CD8-positive, alpha-beta memory T cell (primary cell): Measurements from ENCODE around the gene ATAD1. TPM values are rescaled to one million over a fixed set of nuclear protein-coding genes. Genes with fewer than 3 reads are reported as not detected.

Experiments
- CTCF ChIA-PET: fragments of 350-600 bp; sonication (Branson Sonifier 250); formaldehyde crosslinking; loops from one replicate; lab custom pipeline; 2021; ENCODE audit warnings: antibody characterized with exemption; lab: Charles Lee
- POLR2A ChIA-PET: fragments of 350-600 bp; sonication (Branson Sonifier 250); formaldehyde crosslinking; loops from one replicate; lab custom pipeline; 2021; ENCODE audit warnings: antibody characterized with exemption; lab: Charles Lee
- DNase-seq, 5 donors: peaks; one replicate each; pipeline versions ENCODE4 v3.0.0 to v3.0.0-alpha.2; 2020 to 2022; ENCODE audit warnings: mixed read lengths in 1 of 5
- H3K27ac ChIP-seq: one replicate; pipeline ENCODE4 v1.7.0; 2013; ENCODE audit warnings: low read depth, mild to moderate bottlenecking, low read length, moderate library complexity
- H3K27me3 ChIP-seq: 2 replicates; pipeline ENCODE4 v1.7.0; 2013; ENCODE audit warnings: low read length, mild to moderate bottlenecking; ENCODE audit not compliant: insufficient read depth, poor library complexity, severe bottlenecking
- H3K36me3 ChIP-seq: 2 replicates; pipeline ENCODE4 v1.7.0; 2013; ENCODE audit warnings: mild to moderate bottlenecking, low read length, moderate library complexity; ENCODE audit not compliant: insufficient read depth
- H3K4me1 ChIP-seq: 2 replicates; pipeline ENCODE4 v1.7.0; 2013; ENCODE audit warnings: mild to moderate bottlenecking, low read length, moderate library complexity; ENCODE audit not compliant: insufficient read depth
- H3K4me3 ChIP-seq: 2 replicates; pipeline ENCODE4 v1.7.0; 2013; ENCODE audit warnings: mild to moderate bottlenecking, low read length
- H3K9me3 ChIP-seq: 2 replicates; pipeline ENCODE4 v1.7.0; 2013; ENCODE audit warnings: mild to moderate bottlenecking, low read length
- H3K27ac Mint-ChIP-seq, 8 donors: one replicate each; pipeline ENCODE4 v1.8.0; 2020 to 2021; ENCODE audit warnings: mixed read lengths in 8 of 8, mild to moderate bottlenecking in 6 of 8, inconsistent platforms in 3 of 8, moderate library complexity in 3 of 8
- H3K27me3 Mint-ChIP-seq, 2 donors: one replicate each; pipeline ENCODE4 v1.8.0; 2020 to 2021; ENCODE audit warnings: mixed read lengths in 2 of 2, mild to moderate bottlenecking in 1 of 2, moderate library complexity in 1 of 2
- H3K36me3 Mint-ChIP-seq, 3 donors: one replicate each; pipeline ENCODE4 v1.8.0; 2020 to 2021; ENCODE audit warnings: mixed read lengths in 3 of 3, inconsistent platforms in 1 of 3, mild to moderate bottlenecking in 1 of 3
- H3K4me1 Mint-ChIP-seq, 3 donors: one replicate each; pipeline ENCODE4 v1.8.0; 2020 to 2021; ENCODE audit warnings: mixed read lengths in 3 of 3, inconsistent platforms in 1 of 3, mild to moderate bottlenecking in 1 of 3
- H3K4me3 Mint-ChIP-seq, 7 donors: one replicate each; pipeline ENCODE4 v1.8.0; 2020 to 2021; ENCODE audit warnings: mixed read lengths in 7 of 7, mild to moderate bottlenecking in 6 of 7, moderate library complexity in 4 of 7, inconsistent platforms in 2 of 7
- H3K9me3 Mint-ChIP-seq, 5 donors: one replicate each; pipeline ENCODE4 v1.8.0; 2020 to 2022; ENCODE audit warnings: mixed read lengths in 5 of 5, mild to moderate bottlenecking in 3 of 5, moderate library complexity in 2 of 5, inconsistent platforms in 1 of 5
- polyA plus RNA-seq: library from polyadenylated mRNA; unstranded; fragments of 300-500 nt; fragmentation: Illumina TruSeq; gene quantifications from one replicate; pipeline ENCODE4 v1.2.3, GENCODE V29; 2021
- total RNA-seq, 2 experiments: library from RNA; stranded (reverse); gene quantifications; one replicate each; pipeline ENCODE4 v1.2.3, GENCODE V29; 2021

ATAD1 gene
- total and polyA plus RNA-seq, 3 experiments from 2014 or later = 47.2 to 62.3 (median 60.7) TPM

GRCh38 chr10:87702973-87703294 is 115.1 kb downstream of the ATAD1 start:
- ChIA-PET POLR2A (no interaction called here), CTCF (no interaction called here)
- Mint-ChIP-seq H3K27me3 (peaks cover 6 to 21% of the 10 kb centered on the region in 2 donors), H3K27ac (no peak overlapping the region), H3K36me3 (no peaks in the 10 kb centered on the region), H3K4me3 (no peak overlapping the region), H3K9me3 (no peaks in the 10 kb centered on the region), H3K4me1 (no peaks in the 10 kb centered on the region)
- Histone ChIP-seq H3K9me3 (no peaks in the 10 kb centered on the region), H3K4me1 (no peaks in the 10 kb centered on the region), H3K4me3 (no peak overlapping the region), H3K27me3 (peaks cover 2% of the 10 kb centered on the region), H3K27ac (no peak overlapping the region), H3K36me3 (no peaks in the 10 kb centered on the region)
- no peak for DNase-seq

DNA sequence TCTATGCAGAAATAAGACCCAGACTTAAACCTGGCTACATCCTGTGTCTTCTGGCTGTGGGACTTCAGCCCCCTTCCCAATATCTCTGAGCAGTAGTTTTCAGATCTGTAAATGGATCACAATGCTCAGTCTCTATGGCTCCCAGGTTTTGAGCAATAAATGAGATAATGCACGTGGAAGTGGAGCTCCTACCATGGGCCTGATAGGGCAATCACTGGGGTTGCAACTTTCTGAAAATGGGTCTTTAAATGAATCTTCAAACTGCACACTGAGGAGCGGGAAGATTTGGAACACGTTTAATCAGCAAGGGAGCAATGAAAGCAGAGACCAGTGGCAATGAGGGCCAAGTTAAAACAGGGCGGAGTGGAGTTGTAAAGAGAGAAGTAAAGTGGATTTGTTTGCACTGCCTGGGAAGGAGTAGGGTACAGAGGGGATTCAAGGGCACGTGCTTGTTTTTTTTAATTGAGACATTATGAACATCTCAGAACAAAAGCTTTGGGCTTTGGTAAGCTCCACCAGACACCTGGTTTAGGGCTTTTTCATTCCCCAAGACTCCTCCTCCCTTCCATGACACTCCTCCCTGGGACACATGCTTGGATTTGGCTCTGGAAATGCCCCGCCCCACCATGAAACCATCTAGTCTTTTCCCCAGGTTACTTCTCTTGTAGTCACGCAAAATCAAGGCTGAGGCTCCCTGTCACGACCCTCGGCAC is 115.6 kb downstream of the ATAD1 start:
- H3K27ac ChIP-seq = no peak overlapping the region
- H3K4me3 Mint-ChIP-seq = no peak overlapping the region
- H3K4me3 ChIP-seq = no peak overlapping the region
- POLR2A ChIA-PET = no interaction called here
- no peaks in the 10 kb centered on the region for H3K9me3 Mint-ChIP-seq
- no peaks in the 10 kb centered on the region for H3K36me3 Mint-ChIP-seq
- H3K4me1 ChIP-seq = no peaks in the 10 kb centered on the region
- H3K4me1 Mint-ChIP-seq = no peaks in the 10 kb centered on the region
- no peak overlapping the region for H3K27ac Mint-ChIP-seq
- peaks cover 2% of the 10 kb centered on the region for H3K27me3 ChIP-seq
- H3K27me3 Mint-ChIP-seq = peaks cover 6 to 22% of the 10 kb centered on the region in 2 donors
- no peak for DNase-seq
- H3K9me3 ChIP-seq = no peaks in the 10 kb centered on the region
- CTCF ChIA-PET = no interaction called here
- no peaks in the 10 kb centered on the region for H3K36me3 ChIP-seq

Other genes starting within 250 kb of the ATAD1 start
- under 1 TPM; 0.18 to 0.46 TPM for gene PAPSS2, start 158.3 kb downstream of the ATAD1 start, total RNA-seq
- 0.08 TPM for gene PAPSS2, start 158.3 kb downstream of the ATAD1 start, polyA plus RNA-seq
- gene KLLN, start 45.3 kb upstream of the ATAD1 start, total RNA-seq = 1 to 10 TPM in 1 of 2 experiments, under 1 TPM in 1; 0.80 to 1.1 TPM
- gene KLLN, start 45.3 kb upstream of the ATAD1 start, polyA plus RNA-seq = 0.39 TPM
- gene PTEN, start 45.4 kb upstream of the ATAD1 start, total RNA-seq = 10 to 100 TPM; 49.5 to 50.6 TPM
- 29.1 TPM for gene PTEN, start 45.4 kb upstream of the ATAD1 start, polyA plus RNA-seq